ENCODE data around the gene MLX.

Gene MLX

DNA sequence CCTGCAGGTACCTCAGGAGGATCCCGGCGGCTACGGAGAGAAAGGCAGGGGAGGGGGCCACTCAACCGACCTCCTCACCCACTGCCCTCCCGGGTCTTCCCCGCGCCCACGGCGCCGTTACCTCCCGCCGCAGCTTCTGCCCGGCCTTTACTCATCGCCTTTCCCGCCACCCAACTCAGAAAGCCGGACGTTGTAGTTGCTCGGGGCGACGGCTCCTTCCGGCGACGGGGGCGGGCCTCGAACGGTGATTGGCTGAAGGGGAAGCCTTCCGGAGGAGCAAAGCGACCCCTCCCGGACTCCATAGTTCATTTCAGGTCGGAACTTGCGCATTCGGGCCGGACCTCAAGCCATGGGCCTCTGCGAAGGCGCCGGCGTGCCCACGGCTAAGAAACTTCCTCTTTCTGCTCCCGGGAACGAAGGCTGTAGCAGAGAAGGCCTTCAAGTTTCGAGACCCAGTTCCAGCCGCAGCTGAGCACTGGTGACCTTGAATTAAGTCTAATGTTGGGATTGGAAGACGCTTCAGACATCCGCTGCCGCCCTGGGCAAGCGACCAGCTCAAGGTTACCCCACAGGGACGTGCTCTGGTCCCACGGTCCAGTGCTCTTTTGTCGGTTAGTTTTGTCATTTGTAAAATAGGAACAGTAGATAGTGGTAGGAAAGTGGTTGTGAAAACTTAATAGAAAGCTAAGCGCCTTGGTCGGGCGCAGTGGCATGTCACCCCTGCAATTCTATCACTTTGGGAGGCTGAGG, 10.8 kb downstream of the MLX start, which contains the start of gene PSMC3IP:
Gene PSMC3IP, minus strand, starts transcription at position 198 of the 750 bp plus-strand sequence. Its CDS starts 43 bp downstream, at position 155.
- Histone ChIP-seq H3K4me3 (ENCODE audit: insufficient read length, low read depth) (peak within 1 kb of the TSS; percentile 94), H3K4me1 (ENCODE audit: insufficient read depth, insufficient read length) (no peaks in the 10 kb centered on the region), H3K27me3 (ENCODE audit: insufficient read depth, insufficient read length) (no peaks in the 10 kb centered on the region), H3K9ac (ENCODE audit: insufficient read length, low read depth) (peak within 1 kb of the TSS; percentile 97), H3K9me3 (ENCODE audit: insufficient read depth, low read length) (no peaks in the 10 kb centered on the region), H3K36me3 (ENCODE audit: insufficient read depth, insufficient read length, low read length) (peaks cover 74% of the 10 kb centered on the region)
- no peak for TF ChIP-seq YY1 (IDR thresholded peaks at IDR 0.05; ENCODE audit: insufficient read depth, insufficient read length)
- TF ChIP-seq ZNF274 (IDR thresholded peaks at IDR 0.05; ENCODE audit: low read depth, low read length): no peak
- TF ChIP-seq SUZ12 (IDR thresholded peaks at IDR 0.05; ENCODE audit: extremely low read depth, insufficient read depth, insufficient read length): no peak
- DNase-seq (ENCODE audit: low read depth, low spot score): peak; percentile 91

- H3K9ac ChIP-seq (ENCODE audit: insufficient read length, low read depth): peak overlapping the region; percentile 97
- peak overlapping the region; percentile 94 for H3K4me3 ChIP-seq (ENCODE audit: insufficient read length, low read depth)
- no peaks in the 10 kb centered on the region for H3K9me3 ChIP-seq (ENCODE audit: insufficient read depth, low read length)
- peaks cover 74% of the 10 kb centered on the region for H3K36me3 ChIP-seq (ENCODE audit: insufficient read depth, insufficient read length, low read length)
- H3K4me1 ChIP-seq (ENCODE audit: insufficient read depth, insufficient read length): no peaks in the 10 kb centered on the region
- DNase-seq (ENCODE audit: low read depth, low spot score): peak; percentile 76
- H3K27me3 ChIP-seq (ENCODE audit: insufficient read depth, insufficient read length): no peaks in the 10 kb centered on the region
- no peak for TF ChIP-seq ZNF274 (IDR thresholded peaks at IDR 0.05; ENCODE audit: low read depth, low read length)
- no peak for TF ChIP-seq SUZ12 (IDR thresholded peaks at IDR 0.05; ENCODE audit: extremely low read depth, insufficient read depth, insufficient read length)
- TF ChIP-seq YY1 (IDR thresholded peaks at IDR 0.05; ENCODE audit: insufficient read depth, insufficient read length): no peak
Measured at GRCh38 chr17:42578282-42578869, 11.5 kb downstream of the MLX start.

DNA sequence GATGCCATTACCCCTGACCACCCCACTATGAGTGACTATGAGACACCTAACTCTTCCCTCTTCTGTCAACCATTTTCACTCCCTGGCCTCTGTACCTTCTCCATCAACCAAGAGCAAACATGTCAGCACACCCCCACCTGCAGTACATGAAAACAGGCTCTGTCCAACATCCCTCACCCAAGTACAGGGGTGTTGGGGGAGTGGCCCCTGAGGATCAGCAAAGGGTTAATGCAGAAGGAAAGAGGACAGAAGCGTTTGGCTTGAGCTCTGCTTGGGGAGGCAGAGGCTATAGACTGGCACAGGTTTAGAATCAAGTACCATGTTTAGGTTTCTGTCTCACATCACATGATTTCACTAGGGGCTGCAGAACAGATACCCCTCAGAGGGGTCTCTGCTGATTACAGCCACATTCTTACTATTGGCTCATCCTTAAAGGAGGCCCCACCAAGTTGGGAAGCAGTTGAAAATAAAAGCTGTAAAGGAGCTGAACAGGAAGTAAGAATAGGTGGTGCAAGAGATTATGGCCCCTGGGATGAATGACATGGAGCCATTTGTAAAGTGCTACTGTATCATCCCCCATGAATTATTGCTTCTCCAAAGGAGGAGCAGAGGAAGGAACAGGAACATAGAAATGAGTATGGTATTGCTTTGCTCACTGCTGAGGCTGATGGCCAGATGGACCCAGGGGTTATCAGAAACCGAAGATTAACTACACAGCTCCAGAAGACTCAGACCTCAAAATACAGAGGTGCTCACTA, 13.1 kb downstream of the MLX start:
- Histone ChIP-seq H3K4me1 (ENCODE audit: insufficient read depth, insufficient read length) (no peaks in the 10 kb centered on the region), H3K9ac (ENCODE audit: insufficient read length, low read depth) (no peak overlapping the region), H3K36me3 (ENCODE audit: insufficient read depth, insufficient read length, low read length) (peaks cover 71% of the 10 kb centered on the region), H3K4me3 (ENCODE audit: insufficient read length, low read depth) (no peak overlapping the region), H3K9me3 (ENCODE audit: insufficient read depth, low read length) (no peaks in the 10 kb centered on the region), H3K27me3 (ENCODE audit: insufficient read depth, insufficient read length) (no peaks in the 10 kb centered on the region)
- TF ChIP-seq ZNF274 (IDR thresholded peaks at IDR 0.05; ENCODE audit: low read depth, low read length) (no peak), YY1 (IDR thresholded peaks at IDR 0.05; ENCODE audit: insufficient read depth, insufficient read length) (no peak), SUZ12 (IDR thresholded peaks at IDR 0.05; ENCODE audit: extremely low read depth, insufficient read depth, insufficient read length) (no peak)
- no peak for DNase-seq (ENCODE audit: low read depth, low spot score)

DNA sequence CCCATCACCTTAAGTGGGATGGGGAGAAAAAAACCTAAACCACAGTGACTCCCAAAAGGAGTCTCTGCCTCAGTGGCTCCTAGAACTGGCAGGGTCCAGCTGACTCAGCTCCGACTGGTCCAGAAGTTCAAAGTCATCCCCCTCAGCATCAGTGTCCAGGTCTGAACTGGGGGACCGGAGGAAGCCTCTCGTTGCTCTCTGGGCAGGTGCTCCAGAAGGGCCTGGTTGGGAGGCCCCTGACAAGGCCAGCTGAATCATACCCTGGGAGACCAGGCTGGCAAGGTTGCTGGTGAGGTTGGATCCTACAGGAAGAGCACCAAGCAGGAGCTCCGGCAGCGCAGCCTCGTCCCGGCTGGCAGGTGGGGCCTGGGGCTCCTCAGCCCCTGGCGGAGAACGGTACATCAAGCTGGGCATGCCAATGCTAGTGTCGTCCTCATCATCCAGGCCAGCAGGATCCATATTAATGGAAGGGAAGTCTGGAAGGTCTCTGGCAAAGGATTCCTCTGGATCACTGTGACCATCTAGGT, 14.9 kb downstream of the MLX start:
- no peak for TF ChIP-seq SUZ12 (IDR thresholded peaks at IDR 0.05; ENCODE audit: extremely low read depth, insufficient read depth, insufficient read length)
- TF ChIP-seq YY1 (IDR thresholded peaks at IDR 0.05; ENCODE audit: insufficient read depth, insufficient read length): no peak
- TF ChIP-seq ZNF274 (IDR thresholded peaks at IDR 0.05; ENCODE audit: low read depth, low read length): no peak
- Histone ChIP-seq H3K9me3 (ENCODE audit: insufficient read depth, low read length) (no peaks in the 10 kb centered on the region), H3K4me3 (ENCODE audit: insufficient read length, low read depth) (no peak overlapping the region), H3K9ac (ENCODE audit: insufficient read length, low read depth) (no peak overlapping the region), H3K36me3 (ENCODE audit: insufficient read depth, insufficient read length, low read length) (peaks cover 72% of the 10 kb centered on the region), H3K4me1 (ENCODE audit: insufficient read depth, insufficient read length) (no peaks in the 10 kb centered on the region), H3K27me3 (ENCODE audit: insufficient read depth, insufficient read length) (no peaks in the 10 kb centered on the region)
- no peak for DNase-seq (ENCODE audit: low read depth, low spot score)

DNA sequence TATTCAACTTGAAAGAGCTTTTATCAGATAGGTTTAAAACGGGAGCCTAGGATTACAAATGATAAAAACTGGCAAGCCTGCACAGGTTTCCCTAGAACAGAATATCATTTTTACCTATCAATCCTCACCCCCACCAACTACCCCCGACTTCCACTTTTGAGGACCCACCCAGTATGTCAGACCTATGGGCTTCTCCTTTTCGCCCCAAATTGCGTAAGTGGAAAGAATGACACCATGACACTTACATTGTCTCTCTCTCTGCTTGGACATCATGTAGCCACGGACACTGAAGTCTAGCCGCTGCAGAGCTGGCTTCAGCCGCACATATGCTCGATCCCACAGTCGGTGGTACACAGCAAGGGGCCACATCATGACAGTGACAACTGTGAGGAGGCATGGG, 18.0 kb downstream of the MLX start:
- DNase-seq (ENCODE audit: low read depth, low spot score): no peak
- TF ChIP-seq SUZ12 (IDR thresholded peaks at IDR 0.05; ENCODE audit: extremely low read depth, insufficient read depth, insufficient read length) (no peak), YY1 (IDR thresholded peaks at IDR 0.05; ENCODE audit: insufficient read depth, insufficient read length) (no peak), ZNF274 (IDR thresholded peaks at IDR 0.05; ENCODE audit: low read depth, low read length) (no peak)
- Histone ChIP-seq H3K27me3 (ENCODE audit: insufficient read depth, insufficient read length) (no peaks in the 10 kb centered on the region), H3K36me3 (ENCODE audit: insufficient read depth, insufficient read length, low read length) (peaks cover 84% of the 10 kb centered on the region), H3K4me3 (ENCODE audit: insufficient read length, low read depth) (no peak overlapping the region), H3K4me1 (ENCODE audit: insufficient read depth, insufficient read length) (no peaks in the 10 kb centered on the region), H3K9me3 (ENCODE audit: insufficient read depth, low read length) (no peaks in the 10 kb centered on the region), H3K9ac (ENCODE audit: insufficient read length, low read depth) (no peak overlapping the region)

DNA sequence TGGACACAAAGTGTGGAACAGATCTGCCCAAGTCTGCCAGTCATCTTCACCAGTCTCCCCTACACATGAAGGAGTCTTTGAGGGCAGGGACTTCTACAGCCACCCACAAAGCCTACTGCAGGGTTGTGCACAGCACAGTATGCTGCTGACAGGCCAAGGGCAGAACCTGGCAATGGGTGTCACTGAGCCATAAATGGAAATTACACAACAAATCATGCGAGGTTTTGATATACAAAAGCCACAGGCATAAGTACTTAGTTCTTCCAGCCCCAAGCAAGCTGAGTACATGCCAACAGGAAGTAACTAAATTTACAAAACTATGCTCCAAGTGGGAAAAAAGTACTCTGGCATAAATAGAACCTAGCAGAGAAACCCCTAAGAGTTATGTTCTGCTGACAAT, 18.5 kb downstream of the MLX start:
- Histone ChIP-seq H3K4me1 (ENCODE audit: insufficient read depth, insufficient read length) (no peaks in the 10 kb centered on the region), H3K9ac (ENCODE audit: insufficient read length, low read depth) (no peak overlapping the region), H3K36me3 (ENCODE audit: insufficient read depth, insufficient read length, low read length) (peaks cover 83% of the 10 kb centered on the region), H3K9me3 (ENCODE audit: insufficient read depth, low read length) (no peaks in the 10 kb centered on the region), H3K4me3 (ENCODE audit: insufficient read length, low read depth) (no peak overlapping the region), H3K27me3 (ENCODE audit: insufficient read depth, insufficient read length) (no peaks in the 10 kb centered on the region)
- TF ChIP-seq SUZ12 (IDR thresholded peaks at IDR 0.05; ENCODE audit: extremely low read depth, insufficient read depth, insufficient read length) (no peak), ZNF274 (IDR thresholded peaks at IDR 0.05; ENCODE audit: low read depth, low read length) (no peak), YY1 (IDR thresholded peaks at IDR 0.05; ENCODE audit: insufficient read depth, insufficient read length) (no peak)
- no peak for DNase-seq (ENCODE audit: low read depth, low spot score)

Measured in NT2/D1 (cell line).